Colonic mucosa (tissue), 4 donors: ENCODE measurements around the gene PHF21B. TPM values are rescaled to one million over a fixed set of nuclear protein-coding genes. Genes with fewer than 3 reads are reported as not detected.

Experiments
- DNase-seq: peaks from one replicate; pipeline ENCODE4 v3.0.0-alpha.2; 2020
- H3K27ac ChIP-seq: fragments of 200-600 bp; one replicate; pipeline ENCODE4 v1.8.0; 2021
- H3K27me3 ChIP-seq: fragments of 200-600 bp; one replicate; pipeline ENCODE4 v1.8.0; 2021
- H3K36me3 ChIP-seq: fragments of 200-600 bp; one replicate; pipeline ENCODE4 v1.8.0; 2021
- H3K4me1 ChIP-seq: fragments of 200-600 bp; one replicate; pipeline ENCODE4 v1.8.0; 2021; ENCODE audit warnings: mild to moderate bottlenecking
- H3K4me3 ChIP-seq: fragments of 200-600 bp; one replicate; pipeline ENCODE4 v1.8.0; 2021
- H3K9ac ChIP-seq, 2 donors: one replicate each; pipeline ENCODE4 v1.7.0; 2013; ENCODE audit warnings: control low read depth in 2 of 2, low read depth in 2 of 2, low read length in 2 of 2
- H3K9me3 ChIP-seq: fragments of 200-600 bp; one replicate; pipeline ENCODE4 v1.8.0; 2021
- intact Hi-C: fragments of 100-400 bp; cut with DNase I; formaldehyde crosslinking; loops from one replicate; pipeline ENCODE4 v1.14.1; 2022
- total RNA-seq, 2 donors: library from RNA; stranded (reverse); fragmentation: NEBNext Ultra II Directional in 1 of 2; extraction: Animal tissue kit (Norgen Biotek cat#: 25700) in 1 of 2; gene quantifications; one replicate each; pipeline ENCODE4 v1.2.1, GENCODE V29; 2021
- TF ChIP-seq, protein P1 (sequence below): fragments of 200-600 bp; IDR thresholded peaks from one replicate; pipeline ENCODE4 v1.8.0; 2022; ENCODE audit warnings: antibody characterized with exemption, mild to moderate bottlenecking
- donor health status: healthy.
- donor health status: DM: no; HTN: no; CAD: no.
- donor health status: DM: no; HTN: no; CAD: no.

The PHF21B gene
- total RNA-seq, 2 donors from 2014 or later: not detected

DNA sequence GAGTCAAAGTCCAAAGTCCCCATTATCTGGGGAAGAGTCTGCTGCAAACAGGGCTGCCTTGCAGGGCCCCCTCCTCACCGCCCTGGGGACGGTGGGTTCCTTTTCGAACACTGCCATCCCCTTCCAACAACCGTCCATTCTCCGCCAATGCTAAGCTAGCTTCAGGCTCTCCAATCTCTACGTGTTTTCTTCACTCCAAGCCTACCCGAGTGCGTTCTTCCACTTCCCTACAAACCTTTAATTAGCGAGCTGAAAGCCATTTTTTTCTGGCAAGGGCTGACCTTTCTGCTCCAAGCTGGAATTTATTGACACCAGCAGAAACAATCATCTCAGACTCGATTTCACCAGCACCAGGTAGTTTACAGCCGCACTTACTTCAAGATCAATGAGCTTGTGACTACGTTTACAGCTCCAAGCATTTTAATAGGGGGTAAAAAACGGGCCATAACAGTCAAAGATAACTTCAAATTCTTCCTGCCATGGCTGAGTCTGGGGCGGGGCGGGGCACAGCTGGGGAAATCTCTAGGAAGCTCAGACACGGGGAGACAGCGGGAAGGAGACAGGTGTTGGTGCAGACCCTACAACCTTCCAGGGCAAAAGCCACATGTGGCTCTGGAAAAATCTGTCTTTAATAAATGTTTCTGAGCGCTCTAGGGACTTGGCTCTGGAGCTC is 82.2 kb downstream of the PHF21B start:
- Histone ChIP-seq H3K4me3 (no peak overlapping the region), H3K36me3 (no peaks in the 10 kb centered on the region), H3K27me3 (no peaks in the 10 kb centered on the region), H3K9me3 (no peaks in the 10 kb centered on the region), H3K4me1 (no peaks in the 10 kb centered on the region), H3K27ac (no peak overlapping the region), H3K9ac (no peak overlapping the region)
- intact Hi-C loops: no loop called here
- DNase-seq: no peak
- TF ChIP-seq, protein P1, sequence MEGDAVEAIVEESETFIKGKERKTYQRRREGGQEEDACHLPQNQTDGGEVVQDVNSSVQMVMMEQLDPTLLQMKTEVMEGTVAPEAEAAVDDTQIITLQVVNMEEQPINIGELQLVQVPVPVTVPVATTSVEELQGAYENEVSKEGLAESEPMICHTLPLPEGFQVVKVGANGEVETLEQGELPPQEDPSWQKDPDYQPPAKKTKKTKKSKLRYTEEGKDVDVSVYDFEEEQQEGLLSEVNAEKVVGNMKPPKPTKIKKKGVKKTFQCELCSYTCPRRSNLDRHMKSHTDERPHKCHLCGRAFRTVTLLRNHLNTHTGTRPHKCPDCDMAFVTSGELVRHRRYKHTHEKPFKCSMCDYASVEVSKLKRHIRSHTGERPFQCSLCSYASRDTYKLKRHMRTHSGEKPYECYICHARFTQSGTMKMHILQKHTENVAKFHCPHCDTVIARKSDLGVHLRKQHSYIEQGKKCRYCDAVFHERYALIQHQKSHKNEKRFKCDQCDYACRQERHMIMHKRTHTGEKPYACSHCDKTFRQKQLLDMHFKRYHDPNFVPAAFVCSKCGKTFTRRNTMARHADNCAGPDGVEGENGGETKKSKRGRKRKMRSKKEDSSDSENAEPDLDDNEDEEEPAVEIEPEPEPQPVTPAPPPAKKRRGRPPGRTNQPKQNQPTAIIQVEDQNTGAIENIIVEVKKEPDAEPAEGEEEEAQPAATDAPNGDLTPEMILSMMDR: no peak

DNA sequence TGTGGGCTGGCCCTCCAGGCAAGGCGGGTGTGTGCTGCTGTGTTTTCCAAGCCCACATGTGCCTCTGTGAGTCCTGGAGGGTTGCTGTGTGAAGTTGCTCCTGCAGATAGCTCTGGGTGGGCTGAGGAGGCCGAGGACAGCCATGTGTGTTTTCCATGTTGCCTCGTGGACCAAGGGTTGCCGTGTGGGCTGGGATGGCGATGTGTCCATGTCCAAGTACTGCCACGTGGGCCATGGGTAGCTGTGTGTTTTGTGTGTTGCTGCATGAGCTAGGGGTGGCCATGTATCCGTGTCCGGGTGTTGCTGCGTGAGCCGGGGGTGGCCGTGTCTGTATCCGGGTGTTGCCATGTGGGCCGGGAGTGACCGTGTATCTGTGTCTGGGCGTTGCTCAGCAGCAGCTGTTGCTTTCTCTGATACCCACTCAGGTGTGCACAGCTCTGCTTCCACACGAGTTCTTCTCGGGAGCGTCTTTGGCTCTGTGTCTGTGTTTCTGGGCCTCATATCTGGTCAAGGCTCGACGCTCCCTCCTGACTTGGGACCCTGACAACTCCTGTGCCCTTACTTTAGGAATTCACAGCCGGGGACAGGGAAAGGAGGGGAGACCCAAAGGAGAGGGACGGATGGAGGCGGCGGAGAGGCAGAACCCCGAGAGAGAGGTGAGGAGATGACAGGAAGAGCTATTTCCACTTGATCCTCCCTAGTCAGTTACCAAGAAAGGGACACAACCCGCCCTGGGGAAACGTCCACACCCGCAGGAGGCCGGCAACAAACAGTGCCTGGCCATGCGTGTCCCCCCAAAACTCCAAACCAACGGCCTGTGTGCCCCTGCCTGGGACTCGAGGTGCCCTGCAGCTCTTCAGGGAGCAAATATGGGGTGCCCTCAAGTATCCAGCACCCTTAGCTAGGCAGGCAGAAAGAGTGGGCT is 83.1 kb downstream of the PHF21B start:
- Histone ChIP-seq H3K4me3 (no peak overlapping the region), H3K9ac (no peak overlapping the region), H3K4me1 (no peaks in the 10 kb centered on the region), H3K27me3 (no peaks in the 10 kb centered on the region), H3K27ac (no peak overlapping the region), H3K9me3 (no peaks in the 10 kb centered on the region), H3K36me3 (no peaks in the 10 kb centered on the region)
- intact Hi-C loops: no loop called here
- TF ChIP-seq, protein P1: no peak
- DNase-seq: no peak

DNA sequence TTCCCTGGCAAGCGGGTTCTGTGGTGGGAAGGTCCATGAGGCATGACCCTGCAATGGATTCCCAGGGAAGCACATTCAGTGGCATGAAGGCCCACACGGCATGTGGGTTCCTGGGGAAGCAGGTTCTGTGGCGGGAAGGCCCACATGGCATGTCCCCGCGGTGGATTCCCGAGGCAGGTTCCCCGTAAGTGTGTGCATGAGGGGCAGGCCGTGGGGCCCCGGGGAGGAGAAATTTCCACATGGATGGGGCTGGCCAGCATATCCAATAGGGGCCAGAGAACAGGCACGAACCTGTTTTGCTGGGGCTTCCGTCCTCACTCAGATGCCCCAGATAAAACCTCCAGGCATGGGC is 83.7 kb downstream of the PHF21B start:
- H3K4me1 ChIP-seq: no peaks in the 10 kb centered on the region
- no peak overlapping the region for H3K4me3 ChIP-seq
- no peaks in the 10 kb centered on the region for H3K36me3 ChIP-seq
- H3K27ac ChIP-seq: no peak overlapping the region
- no peak for DNase-seq
- no peaks in the 10 kb centered on the region for H3K27me3 ChIP-seq
- intact Hi-C loops: no loop called here
- H3K9ac ChIP-seq: no peak overlapping the region
- TF ChIP-seq, protein P1: no peak
- no peaks in the 10 kb centered on the region for H3K9me3 ChIP-seq

DNA sequence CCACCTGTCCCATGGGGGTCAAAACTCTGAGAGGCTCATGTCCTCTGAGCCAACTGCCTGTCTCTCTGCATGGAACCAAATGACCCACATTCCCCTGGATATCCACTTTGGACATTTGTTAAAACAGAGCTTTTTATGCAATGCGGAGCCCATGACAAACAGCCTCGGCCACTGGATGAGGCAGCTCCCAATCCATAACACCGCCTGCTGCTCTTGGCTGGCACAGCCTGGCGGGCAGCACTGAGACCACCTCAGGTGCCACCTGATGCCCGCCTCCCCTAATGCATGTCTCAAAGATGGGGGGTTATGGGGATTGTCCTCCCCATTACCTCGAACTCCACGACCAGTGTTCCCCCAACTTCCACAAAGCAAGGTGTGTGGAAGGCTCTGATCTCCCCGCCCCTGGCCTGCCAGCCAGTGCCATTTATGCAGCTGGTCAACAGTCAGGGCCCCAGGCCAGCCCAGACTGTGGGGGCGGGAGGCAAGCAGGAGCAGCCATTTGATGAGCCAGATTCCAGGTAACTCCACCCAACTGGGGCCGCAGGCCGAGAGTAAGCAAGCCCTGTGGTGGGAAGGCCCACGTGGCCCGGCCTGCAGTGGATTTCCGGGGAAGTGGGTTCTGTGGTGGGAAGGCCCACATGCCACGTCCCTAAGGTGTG is 84.2 kb downstream of the PHF21B start:
- no peak for DNase-seq

DNA sequence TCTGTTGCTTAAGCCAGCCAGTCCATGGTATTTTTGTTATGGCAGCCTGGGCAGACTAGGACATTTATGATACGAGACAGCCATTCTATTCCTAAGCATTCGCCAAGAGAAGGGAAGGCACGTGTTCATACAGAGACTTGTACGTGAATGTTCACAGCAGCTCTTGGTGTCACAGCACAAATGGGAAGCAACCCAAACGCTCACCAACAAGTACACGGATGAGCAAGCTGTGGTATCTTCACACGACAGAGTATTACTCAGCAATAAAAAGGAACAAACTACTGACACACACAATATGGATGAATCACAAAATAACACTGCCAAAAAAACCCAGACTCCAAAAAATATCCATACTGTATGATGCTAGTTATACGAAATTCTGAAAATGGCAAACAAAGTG is 85.1 kb downstream of the PHF21B start:
- H3K9me3 ChIP-seq: no peaks in the 10 kb centered on the region
- no peak overlapping the region for H3K27ac ChIP-seq
- no peaks in the 10 kb centered on the region for H3K4me1 ChIP-seq
- H3K27me3 ChIP-seq: no peaks in the 10 kb centered on the region
- no peaks in the 10 kb centered on the region for H3K36me3 ChIP-seq
- no peak overlapping the region for H3K9ac ChIP-seq
- DNase-seq: no peak
- intact Hi-C loops: no loop called here
- H3K4me3 ChIP-seq: no peak overlapping the region
- TF ChIP-seq, protein P1: no peak

More for the DNA sequence above, 84.2 kb downstream of the PHF21B start:
- Histone ChIP-seq H3K27me3 (no peaks in the 10 kb centered on the region), H3K9me3 (no peaks in the 10 kb centered on the region), H3K27ac (no peak overlapping the region), H3K36me3 (no peaks in the 10 kb centered on the region), H3K9ac (no peak overlapping the region), H3K4me3 (no peak overlapping the region), H3K4me1 (no peaks in the 10 kb centered on the region)
- TF ChIP-seq, protein P1: no peak
- intact Hi-C loops: no loop called here
